ENCODE results near the gene SVOP.

Gene SVOP

GRCh38 chr12:108918960-108919642 lies 101.8 kb downstream of the SVOP start:
- H3K79me2 ChIP-seq (ENCODE audit: insufficient read depth, low read length), result no peaks in the 10 kb centered on the region
- H3K9ac ChIP-seq (ENCODE audit: low read depth, low read length, poor library complexity, severe bottlenecking), result no peak overlapping the region
- no peaks in the 10 kb centered on the region for H3K9me2 ChIP-seq (replicated peaks; ENCODE audit: low read depth, low read length)
- H3K4me2 ChIP-seq (ENCODE audit: low read depth, low read length, poor library complexity, severe bottlenecking), result no peak overlapping the region
- no peaks in the 10 kb centered on the region for H3F3A ChIP-seq (ENCODE audit: low read depth)
- H2AFZ ChIP-seq (ENCODE audit: low read length), result no peak overlapping the region
- no peak overlapping the region for H3K4me3 ChIP-seq (ENCODE audit: low read length, poor library complexity, severe bottlenecking)
- no peaks in the 10 kb centered on the region for H4K20me1 ChIP-seq (ENCODE audit: insufficient read depth, low read length, poor library complexity, severe bottlenecking)
- H3K9me3 ChIP-seq (ENCODE audit: insufficient read depth, low read depth, low read length), result no peaks in the 10 kb centered on the region
- no peaks in the 10 kb centered on the region for H3K36me3 ChIP-seq (ENCODE audit: insufficient read depth, low read length)
- no peak for TF ChIP-seq CTCF (conservative IDR thresholded peaks at IDR 0.05; ENCODE audit: low read length)
- TF ChIP-seq EZH2phosphoT487 (IDR thresholded peaks at IDR 0.05; ENCODE audit: borderline replicate concordance), result no peak
- H3K4me1 ChIP-seq (ENCODE audit: insufficient read depth, low read length, poor library complexity, severe bottlenecking), result no peaks in the 10 kb centered on the region
- no peaks in the 10 kb centered on the region for H3K27me3 ChIP-seq (ENCODE audit: insufficient read depth, low read length, poor library complexity, severe bottlenecking)

GRCh38 chr12:108918206-108918605 lies 102.7 kb downstream of the SVOP start:
- Histone ChIP-seq H3K36me3 (ENCODE audit: insufficient read depth, low read length) (no peaks in the 10 kb centered on the region), H3K4me2 (ENCODE audit: low read depth, low read length, poor library complexity, severe bottlenecking) (no peak overlapping the region), H4K20me1 (ENCODE audit: insufficient read depth, low read length, poor library complexity, severe bottlenecking) (no peaks in the 10 kb centered on the region), H3K79me2 (ENCODE audit: insufficient read depth, low read length) (no peaks in the 10 kb centered on the region), H3K4me3 (ENCODE audit: low read length, poor library complexity, severe bottlenecking) (no peak overlapping the region), H3K27me3 (ENCODE audit: insufficient read depth, low read length, poor library complexity, severe bottlenecking) (no peaks in the 10 kb centered on the region), H3F3A (ENCODE audit: low read depth) (no peaks in the 10 kb centered on the region), H2AFZ (ENCODE audit: low read length) (no peak overlapping the region), H3K9me2 (replicated peaks; ENCODE audit: low read depth, low read length) (no peaks in the 10 kb centered on the region), H3K4me1 (ENCODE audit: insufficient read depth, low read length, poor library complexity, severe bottlenecking) (no peaks in the 10 kb centered on the region), H3K9ac (ENCODE audit: low read depth, low read length, poor library complexity, severe bottlenecking) (no peak overlapping the region), H3K9me3 (ENCODE audit: insufficient read depth, low read depth, low read length) (no peaks in the 10 kb centered on the region)
- TF ChIP-seq CTCF (conservative IDR thresholded peaks at IDR 0.05; ENCODE audit: low read length) (no peak), EZH2phosphoT487 (IDR thresholded peaks at IDR 0.05; ENCODE audit: borderline replicate concordance) (no peak)

- Histone ChIP-seq H3K4me1 (ENCODE audit: insufficient read depth, low read length, poor library complexity, severe bottlenecking) (no peaks in the 10 kb centered on the region), H3K9me3 (ENCODE audit: insufficient read depth, low read depth, low read length) (no peaks in the 10 kb centered on the region), H3K4me3 (ENCODE audit: low read length, poor library complexity, severe bottlenecking) (no peak overlapping the region), H3K9me2 (replicated peaks; ENCODE audit: low read depth, low read length) (no peaks in the 10 kb centered on the region), H3K79me2 (ENCODE audit: insufficient read depth, low read length) (no peaks in the 10 kb centered on the region), H3K36me3 (ENCODE audit: insufficient read depth, low read length) (no peaks in the 10 kb centered on the region), H2AFZ (ENCODE audit: low read length) (no peak overlapping the region), H3K27me3 (ENCODE audit: insufficient read depth, low read length, poor library complexity, severe bottlenecking) (no peaks in the 10 kb centered on the region), H3K9ac (ENCODE audit: low read depth, low read length, poor library complexity, severe bottlenecking) (no peak overlapping the region), H4K20me1 (ENCODE audit: insufficient read depth, low read length, poor library complexity, severe bottlenecking) (no peaks in the 10 kb centered on the region), H3F3A (ENCODE audit: low read depth) (no peaks in the 10 kb centered on the region), H3K4me2 (ENCODE audit: low read depth, low read length, poor library complexity, severe bottlenecking) (no peak overlapping the region)
- TF ChIP-seq EZH2phosphoT487 (IDR thresholded peaks at IDR 0.05; ENCODE audit: borderline replicate concordance) (no peak), CTCF (conservative IDR thresholded peaks at IDR 0.05; ENCODE audit: low read length) (no peak)
These were observed 104.5 kb downstream of the SVOP start for GRCh38 chr12:108916336-108916735.
